GM12878 (cell line): ENCODE measurements around the gene SUCO. TPM values are rescaled to one million over a fixed set of nuclear protein-coding genes. Genes with fewer than 3 reads are reported as not detected.
A peak's percentile ranks its signal among the peaks of the same experiment; 100 is the strongest.

Experiments used
- ATAC-seq: fragments of 200-7000 bp; cut with Tn5 transposase; 3 replicates; pipeline ENCODE4 v1.9.1; 2020; ENCODE audit warnings: mild to moderate bottlenecking, moderate library complexity
- BruUV-seq: library from RNA; stranded (reverse); fragments of 400-500 nt; replicated peaks from 2 replicates; lab custom pipeline; 2021; lab: Mats Ljungman, UMichigan
- CTCF ChIA-PET: fragments of 300-600 bp; sonication (Branson Sonifier 250); formaldehyde crosslinking; extraction: SDS; loops from one replicate; lab custom pipeline; 2021; ENCODE audit warnings: inconsistent platforms; lab: Yijun Ruan, JAX
- POLR2A ChIA-PET: fragments of 350-600 bp; formaldehyde crosslinking; extraction: SDS; loops from one replicate; lab custom pipeline; 2021; ENCODE audit warnings: inconsistent platforms; lab: Charles Lee
- RAD21 ChIA-PET: fragments of 300-600 bp; sonication (Branson Sonifier 250); formaldehyde crosslinking; loops from one replicate; lab custom pipeline; 2023; ENCODE audit warnings: antibody characterized with exemption; ENCODE audit not compliant: unreplicated experiment; lab: Charles Lee
- SMC1A ChIA-PET: fragments of 300-600 bp; sonication (Branson Sonifier 250); formaldehyde crosslinking; loops from one replicate; lab custom pipeline; 2023; ENCODE audit not compliant: unreplicated experiment, uncharacterized antibody; lab: Charles Lee
- DNase-seq: peaks from one replicate; pipeline ENCODE4 v3.0.0-alpha.2; 2011; ENCODE audit warnings: low read depth, low spot score
- FAIRE-seq: peaks from 3 replicates; lab custom pipeline; 2011; peaks lifted over from hg19 to GRCh38; lab: Jason Lieb, UNC
- H2AFZ ChIP-seq: 2 replicates; pipeline ENCODE4 v1.6.0; 2011; ENCODE audit warnings: low read depth, low read length, control low read depth; ENCODE audit not compliant: control insufficient read depth
- H3K27ac ChIP-seq: 2 replicates; pipeline ENCODE4 v1.5.1; 2011; ENCODE audit warnings: control low read depth; ENCODE audit not compliant: control insufficient read depth, insufficient read depth
- H3K27me3 ChIP-seq, 2 experiments: replicated peaks in 1 of 2; 2 replicates each; pipeline versions ENCODE4 v1.6.0 to v1.6.1; 2011; ENCODE audit warnings: low read length in 1 of 2; ENCODE audit not compliant: control insufficient read depth in 2 of 2, insufficient read depth in 2 of 2
- H3K36me3 ChIP-seq, 2 experiments: 2 replicates each; pipeline ENCODE4 v1.5.1; 2011; ENCODE audit warnings: low read length in 1 of 2; ENCODE audit not compliant: control insufficient read depth in 2 of 2, insufficient read depth in 2 of 2
- H3K4me1 ChIP-seq: 2 replicates; pipeline ENCODE4 v1.6.1; 2011; ENCODE audit warnings: mild to moderate bottlenecking, low read length, moderate library complexity, mixed read lengths; ENCODE audit not compliant: control insufficient read depth, insufficient read depth
- H3K4me2 ChIP-seq: 2 replicates; pipeline ENCODE4 v1.6.0; 2011; ENCODE audit warnings: control low read depth; ENCODE audit not compliant: control insufficient read depth, insufficient read depth
- H3K4me3 ChIP-seq: fragments of 200-600 bp; sonication (generic); 2 replicates; pipeline ENCODE4 v1.5.1; 2016
- H3K79me2 ChIP-seq: 2 replicates; pipeline ENCODE4 v1.6.0; 2011; ENCODE audit warnings: low read length; ENCODE audit not compliant: control insufficient read depth, insufficient read depth
- H3K9ac ChIP-seq: 2 replicates; pipeline ENCODE4 v1.8.0; 2011; ENCODE audit warnings: low read length, control low read depth, mixed read lengths; ENCODE audit not compliant: control insufficient read depth, insufficient read depth
- H3K9me3 ChIP-seq: replicated peaks from 3 replicates; pipeline ENCODE4 v1.5.1; 2011; ENCODE audit warnings: mild to moderate bottlenecking, low read length; ENCODE audit not compliant: control insufficient read depth, insufficient read depth
- H4K20me1 ChIP-seq: 2 replicates; pipeline ENCODE4 v1.6.0; 2011; ENCODE audit not compliant: control insufficient read depth, insufficient read depth
- HDAC6 ChIP-seq: fragments of 200-600 bp; sonication (generic); IDR thresholded peaks from one replicate; pipeline ENCODE4 v1.8.0; 2017; ENCODE audit warnings: antibody characterized with exemption; ENCODE audit not compliant: unreplicated experiment
- TBL1XR1 ChIP-seq: IDR thresholded peaks from 2 replicates; pipeline ENCODE4 v1.6.1; 2012; ENCODE audit warnings: low read depth, low read length, improper control_type of control experiment
- WGBS: methylation state at CpG from one replicate; pipeline ENCODE4 v1.1.6; 2016; ENCODE audit warnings: low lambda C conversion rate; ENCODE audit not compliant: insufficient replicate concordance, insufficient coverage; ENCODE audit errors: missing lambda C conversion rate; 5-methylcytosine and 5-hydroxymethylcytosine counted together
- in situ Hi-C: fragments of 300-500 bp; cut with MboI; formaldehyde crosslinking; loops from 9 replicates; pipeline ENCODE4 v1.14.3; 2018; ENCODE audit warnings: mixed read lengths
- intact Hi-C: fragments of 100-400 bp; cut with micrococcal nuclease; formaldehyde crosslinking; loops from one replicate; pipeline ENCODE4 v1.14.2; 2022; ENCODE audit not compliant: unreplicated experiment
- polyA plus RNA-seq, 11 experiments: library from polyadenylated mRNA; depleted of rRNA in 4 of 11; unstranded in 6 of 11; stranded (reverse) in 5 of 11; fragments of >200 nt; fragmentation: Nextera tagmentation in 4 of 11; fragmentation: Illumina TruSeq in 1 of 11; extraction: Ambion mirVana in 4 of 11; extraction: Trizol in 1 of 11; gene quantifications; 1 replicate in 1 of 11; 2 replicates in 10 of 11; pipeline versions ENCODE4 v1.2.1 to v1.2.3, GENCODE V29; 2011 to 2016; ENCODE audit warnings: inconsistent platforms in 2 of 11, missing spikeins in 2 of 11, low read depth in 1 of 11
- total RNA-seq, 4 experiments: library from RNA; depleted of rRNA in 3 of 4; stranded (reverse); fragments of >200 nt in 3 of 4; fragmentation: Illumina TruSeq in 1 of 4; extraction: Trizol in 1 of 4; gene quantifications; 2 replicates each; pipeline versions ENCODE4 v1.2.1 to v1.2.3, GENCODE V29; 2013 to 2021
- TF ChIP-seq, protein P1 (sequence below): fragments of 150-350 bp; IDR thresholded peaks from 2 replicates; pipeline ENCODE4 v1.6.1; 2016; ENCODE audit warnings: low read depth, low read length
- TF ChIP-seq, protein P2 (sequence below): IDR thresholded peaks from 2 replicates; pipeline ENCODE4 v1.6.1; 2012; ENCODE audit warnings: mild to moderate bottlenecking, low read depth, low read length

SUCO gene
- total and polyA plus RNA-seq, 10 of the 15 experiments (the other 5 are each of a cell fraction or from before 2014, with no cell fraction given): 1.7 to 15.3 (median 8.4) TPM

GRCh38 chr1:172549621-172550280 lies 16.8 kb downstream of the SUCO start:
- in situ Hi-C loops: no loop called here
- DNase-seq (no peak), FAIRE-seq (no peak), ATAC-seq (0 out of 3 replicates have a peak, but pooled peaks have one; percentile 15)
- Histone ChIP-seq H3K79me2 (peaks cover 37% of the 10 kb centered on the region), H3K9ac (no peak overlapping the region), H4K20me1 (0 out of 2 replicates have a peak, but pooled peaks cover 2% of the 10 kb centered on the region), H3K27ac (no peak overlapping the region), H3K4me1 (peaks cover 13% of the 10 kb centered on the region), H3K9me3 (no peaks in the 10 kb centered on the region), H3K36me3 (no peaks in the 10 kb centered on the region), H2AFZ (no peak overlapping the region), H3K27me3 (no peaks in the 10 kb centered on the region), H3K4me3 (no peak overlapping the region), H3K4me2 (no peak overlapping the region)
- intact Hi-C loops: no loop called here
- ChIA-PET SMC1A (interaction anchor here (1.8 kb wide), 1 partner anchor 12 kb away, joined by 11 read pairs; no protein-coding TSS in a partner anchor), RAD21 (no interaction called here), POLR2A (interaction anchor here (0.7 kb wide), 1 partner anchor 469 kb away, joined by 4 read pairs; no protein-coding TSS in a partner anchor), CTCF (interaction anchor here (2.2 kb wide), 1 partner anchor 15 kb away, joined by 4 read pairs; no protein-coding TSS in a partner anchor)
- TF ChIP-seq HDAC6 (no peak), TBL1XR1 (no peak)
- TF ChIP-seq, protein P1, sequence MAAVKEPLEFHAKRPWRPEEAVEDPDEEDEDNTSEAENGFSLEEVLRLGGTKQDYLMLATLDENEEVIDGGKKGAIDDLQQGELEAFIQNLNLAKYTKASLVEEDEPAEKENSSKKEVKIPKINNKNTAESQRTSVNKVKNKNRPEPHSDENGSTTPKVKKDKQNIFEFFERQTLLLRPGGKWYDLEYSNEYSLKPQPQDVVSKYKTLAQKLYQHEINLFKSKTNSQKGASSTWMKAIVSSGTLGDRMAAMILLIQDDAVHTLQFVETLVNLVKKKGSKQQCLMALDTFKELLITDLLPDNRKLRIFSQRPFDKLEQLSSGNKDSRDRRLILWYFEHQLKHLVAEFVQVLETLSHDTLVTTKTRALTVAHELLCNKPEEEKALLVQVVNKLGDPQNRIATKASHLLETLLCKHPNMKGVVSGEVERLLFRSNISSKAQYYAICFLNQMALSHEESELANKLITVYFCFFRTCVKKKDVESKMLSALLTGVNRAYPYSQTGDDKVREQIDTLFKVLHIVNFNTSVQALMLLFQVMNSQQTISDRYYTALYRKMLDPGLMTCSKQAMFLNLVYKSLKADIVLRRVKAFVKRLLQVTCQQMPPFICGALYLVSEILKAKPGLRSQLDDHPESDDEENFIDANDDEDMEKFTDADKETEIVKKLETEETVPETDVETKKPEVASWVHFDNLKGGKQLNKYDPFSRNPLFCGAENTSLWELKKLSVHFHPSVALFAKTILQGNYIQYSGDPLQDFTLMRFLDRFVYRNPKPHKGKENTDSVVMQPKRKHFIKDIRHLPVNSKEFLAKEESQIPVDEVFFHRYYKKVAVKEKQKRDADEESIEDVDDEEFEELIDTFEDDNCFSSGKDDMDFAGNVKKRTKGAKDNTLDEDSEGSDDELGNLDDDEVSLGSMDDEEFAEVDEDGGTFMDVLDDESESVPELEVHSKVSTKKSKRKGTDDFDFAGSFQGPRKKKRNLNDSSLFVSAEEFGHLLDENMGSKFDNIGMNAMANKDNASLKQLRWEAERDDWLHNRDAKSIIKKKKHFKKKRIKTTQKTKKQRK: no peak
- TF ChIP-seq, protein P2, sequence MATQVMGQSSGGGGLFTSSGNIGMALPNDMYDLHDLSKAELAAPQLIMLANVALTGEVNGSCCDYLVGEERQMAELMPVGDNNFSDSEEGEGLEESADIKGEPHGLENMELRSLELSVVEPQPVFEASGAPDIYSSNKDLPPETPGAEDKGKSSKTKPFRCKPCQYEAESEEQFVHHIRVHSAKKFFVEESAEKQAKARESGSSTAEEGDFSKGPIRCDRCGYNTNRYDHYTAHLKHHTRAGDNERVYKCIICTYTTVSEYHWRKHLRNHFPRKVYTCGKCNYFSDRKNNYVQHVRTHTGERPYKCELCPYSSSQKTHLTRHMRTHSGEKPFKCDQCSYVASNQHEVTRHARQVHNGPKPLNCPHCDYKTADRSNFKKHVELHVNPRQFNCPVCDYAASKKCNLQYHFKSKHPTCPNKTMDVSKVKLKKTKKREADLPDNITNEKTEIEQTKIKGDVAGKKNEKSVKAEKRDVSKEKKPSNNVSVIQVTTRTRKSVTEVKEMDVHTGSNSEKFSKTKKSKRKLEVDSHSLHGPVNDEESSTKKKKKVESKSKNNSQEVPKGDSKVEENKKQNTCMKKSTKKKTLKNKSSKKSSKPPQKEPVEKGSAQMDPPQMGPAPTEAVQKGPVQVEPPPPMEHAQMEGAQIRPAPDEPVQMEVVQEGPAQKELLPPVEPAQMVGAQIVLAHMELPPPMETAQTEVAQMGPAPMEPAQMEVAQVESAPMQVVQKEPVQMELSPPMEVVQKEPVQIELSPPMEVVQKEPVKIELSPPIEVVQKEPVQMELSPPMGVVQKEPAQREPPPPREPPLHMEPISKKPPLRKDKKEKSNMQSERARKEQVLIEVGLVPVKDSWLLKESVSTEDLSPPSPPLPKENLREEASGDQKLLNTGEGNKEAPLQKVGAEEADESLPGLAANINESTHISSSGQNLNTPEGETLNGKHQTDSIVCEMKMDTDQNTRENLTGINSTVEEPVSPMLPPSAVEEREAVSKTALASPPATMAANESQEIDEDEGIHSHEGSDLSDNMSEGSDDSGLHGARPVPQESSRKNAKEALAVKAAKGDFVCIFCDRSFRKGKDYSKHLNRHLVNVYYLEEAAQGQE: no peak
- no TSS peak for BruUV-seq
- 61% methylated on average over 2 of the region's 2 CpGs for WGBS
